HT1080 (cell line): ENCODE results near the gene TYMP. TPM values are rescaled to one million over a fixed set of nuclear protein-coding genes. Genes with fewer than 3 reads are reported as not detected.
"Not testable (repeated sequence)": the region's sequence is repeated elsewhere in the genome, so short reads cannot be mapped to it uniquely, and the experiment has no call there.

ENCODE experiments used
- DNase-seq: peaks from one replicate; pipeline ENCODE4 v3.0.0-alpha.2; 2015; ENCODE audit warnings: low read depth
- total RNA-seq: library from RNA; depleted of rRNA; stranded (reverse); fragments of >200 nt; shearing (Covaris generic); gene quantifications from 2 replicates; pipeline ENCODE4 v1.2.3, GENCODE V29; 2014

The TYMP gene
- total RNA-seq, 1 experiment from 2014 or later: 2.1 TPM

GRCh38 chr22:50542416-50542927 is 12.7 kb upstream of the TYMP start:
- no peak for DNase-seq

GRCh38 chr22:50541667-50542026 is 11.8 kb upstream of the TYMP start:
- DNase-seq: peak; percentile 87

- no peak for DNase-seq
These were observed 10.6 kb upstream of the TYMP start for GRCh38 chr22:50540381-50540780.

GRCh38 chr22:50537765-50538164 is 8.0 kb upstream of the TYMP start:
- no peak for DNase-seq

- no peak for DNase-seq
These were observed 6.4 kb upstream of the TYMP start for GRCh38 chr22:50536226-50536625.

- no peak for DNase-seq
These were observed 5.3 kb upstream of the TYMP start for GRCh38 chr22:50535113-50535512.

- not testable (repeated sequence) for DNase-seq
These were observed 4.3 kb upstream of the TYMP start for GRCh38 chr22:50533856-50534711.

GRCh38 chr22:50532824-50533796 is 3.3 kb upstream of the TYMP start:
- no peak for DNase-seq

GRCh38 chr22:50531962-50532674 is 2.3 kb upstream of the TYMP start:
- no peak for DNase-seq

GRCh38 chr22:50531546-50531961 is 1.7 kb upstream of the TYMP start:
- no peak for DNase-seq

- DNase-seq: no peak
These were observed 1.2 kb upstream of the TYMP start for GRCh38 chr22:50530877-50531545.

- DNase-seq: no peak
These were observed 716 bp upstream of the TYMP start for GRCh38 chr22:50530580-50530876.

GRCh38 chr22:50529416-50529896 is 356 bp downstream of the TYMP start:
- DNase-seq: no peak

GRCh38 chr22:50528682-50529415 is 963 bp downstream of the TYMP start:
- DNase-seq: no peak

GRCh38 chr22:50527921-50528681 is 1.7 kb downstream of the TYMP start:
- no peak for DNase-seq

GRCh38 chr22:50526834-50527801 is 2.7 kb downstream of the TYMP start:
- no peak for DNase-seq

- peak; percentile 72 for DNase-seq
These were observed 3.5 kb downstream of the TYMP start for GRCh38 chr22:50526108-50526833.

- DNase-seq: no peak
These were observed 4.0 kb downstream of the TYMP start for GRCh38 chr22:50525858-50526107.
